Measurements from ENCODE around the gene HES4. TPM values are rescaled to one million over a fixed set of nuclear protein-coding genes. Genes with fewer than 3 reads are reported as not detected.

Gene HES4
- total and polyA plus RNA-seq, 2 donors (not counting 3 experiments of a cell fraction or from before 2014, with no cell fraction given): 30.5 to 37.6 TPM

DNA sequence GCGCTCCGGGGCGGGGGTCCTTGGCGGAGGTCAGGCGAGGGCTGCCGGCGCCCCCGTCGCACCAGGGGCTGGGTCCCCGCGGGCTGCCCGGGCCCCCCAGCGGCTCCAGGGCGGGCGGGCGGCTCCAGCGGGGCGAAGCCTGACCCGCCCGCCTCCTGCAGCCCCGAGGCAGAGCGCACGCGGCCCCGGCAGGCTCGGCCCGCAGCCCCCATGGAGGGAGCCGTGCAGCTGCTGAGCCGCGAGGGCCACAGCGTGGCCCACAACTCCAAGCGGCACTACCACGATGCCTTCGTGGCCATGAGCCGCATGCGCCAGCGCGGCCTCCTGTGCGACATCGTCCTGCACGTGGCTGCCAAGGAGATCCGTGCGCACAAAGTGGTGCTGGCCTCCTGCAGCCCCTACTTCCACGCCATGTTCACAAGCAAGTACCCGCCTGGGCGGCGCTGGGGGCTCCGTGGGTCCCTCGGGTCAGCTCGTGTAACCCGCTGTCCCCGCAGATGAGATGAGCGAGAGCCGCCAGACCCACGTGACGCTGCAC, 38.7 kb downstream of the HES4 start:
- Histone ChIP-seq H3K9me3 (replicated peaks; ENCODE audit: control insufficient read depth, insufficient read depth, low read length) (no peaks in the 10 kb centered on the region), H3K36me3 (ENCODE audit: control insufficient read depth in 2 of 2, extremely low read depth in 1 of 2, insufficient read depth in 2 of 2, low read length in 2 of 2) (peaks cover 0 to 5% of the 10 kb centered on the region in 2 experiments), H3K4me1 (ENCODE audit: control insufficient read depth, extremely low read depth, insufficient read depth, low read length) (peaks cover 10% of the 10 kb centered on the region), H3K79me2 (ENCODE audit: control insufficient read depth, insufficient read depth, low read length) (peaks cover 18% of the 10 kb centered on the region), H3K27ac (ENCODE audit: insufficient read depth, low read depth, low read length) (no peak overlapping the region), H3K4me3 (replicated peaks in 1 of 3; ENCODE audit: insufficient read depth in 1 of 3, low read depth in 1 of 3, low read length in 3 of 3) (peak overlapping the region; percentile 44 to 68 (median 45)), H3K9ac (replicated peaks; ENCODE audit: extremely low read depth, insufficient read depth, low read length) (no peak overlapping the region), H3K9me1 (replicated peaks; ENCODE audit: control insufficient read depth, extremely low read depth, insufficient read depth, low read length) (no peaks in the 10 kb centered on the region), H4K20me1 (replicated peaks; ENCODE audit: control insufficient read depth, extremely low read depth, insufficient read depth, low read length) (no peaks in the 10 kb centered on the region), H3K4me2 (ENCODE audit: insufficient read depth, low read length) (no peak overlapping the region), H3K27me3 (ENCODE audit: control insufficient read depth in 2 of 2, insufficient read depth in 2 of 2, low read length in 2 of 2) (no peaks in the 10 kb centered on the region), H2AFZ (ENCODE audit: low read depth, low read length) (peak overlapping the region; percentile 46)
- TF ChIP-seq, protein P1, sequence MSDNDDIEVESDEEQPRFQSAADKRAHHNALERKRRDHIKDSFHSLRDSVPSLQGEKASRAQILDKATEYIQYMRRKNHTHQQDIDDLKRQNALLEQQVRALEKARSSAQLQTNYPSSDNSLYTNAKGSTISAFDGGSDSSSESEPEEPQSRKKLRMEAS (IDR thresholded peaks at IDR 0.05; ENCODE audit: insufficient read depth, insufficient read length): no peak
- TF ChIP-seq MYC (IDR thresholded peaks at IDR 0.05; ENCODE audit: low read depth, low read length) (no peak), GATA2 (IDR thresholded peaks at IDR 0.05; ENCODE audit: insufficient read depth, insufficient read length, low read depth, low read length) (no peak), POLR2AphosphoS5 (IDR thresholded peaks at IDR 0.05; ENCODE audit: insufficient read depth, low read depth, low read length) (no peak), JUN (IDR thresholded peaks at IDR 0.05; ENCODE audit: borderline replicate concordance, insufficient read depth, insufficient read length, low read depth) (no peak), POLR2A (IDR thresholded peaks at IDR 0.05; ENCODE audit: low read depth, low read length) (no peak), FOS (IDR thresholded peaks at IDR 0.05; ENCODE audit: borderline replicate concordance, insufficient read depth, low read length) (no peak), EZH2 (IDR thresholded peaks at IDR 0.05; ENCODE audit: borderline replicate concordance, low read depth, low read length, severe bottlenecking) (no peak)
- TF ChIP-seq, protein P2, sequence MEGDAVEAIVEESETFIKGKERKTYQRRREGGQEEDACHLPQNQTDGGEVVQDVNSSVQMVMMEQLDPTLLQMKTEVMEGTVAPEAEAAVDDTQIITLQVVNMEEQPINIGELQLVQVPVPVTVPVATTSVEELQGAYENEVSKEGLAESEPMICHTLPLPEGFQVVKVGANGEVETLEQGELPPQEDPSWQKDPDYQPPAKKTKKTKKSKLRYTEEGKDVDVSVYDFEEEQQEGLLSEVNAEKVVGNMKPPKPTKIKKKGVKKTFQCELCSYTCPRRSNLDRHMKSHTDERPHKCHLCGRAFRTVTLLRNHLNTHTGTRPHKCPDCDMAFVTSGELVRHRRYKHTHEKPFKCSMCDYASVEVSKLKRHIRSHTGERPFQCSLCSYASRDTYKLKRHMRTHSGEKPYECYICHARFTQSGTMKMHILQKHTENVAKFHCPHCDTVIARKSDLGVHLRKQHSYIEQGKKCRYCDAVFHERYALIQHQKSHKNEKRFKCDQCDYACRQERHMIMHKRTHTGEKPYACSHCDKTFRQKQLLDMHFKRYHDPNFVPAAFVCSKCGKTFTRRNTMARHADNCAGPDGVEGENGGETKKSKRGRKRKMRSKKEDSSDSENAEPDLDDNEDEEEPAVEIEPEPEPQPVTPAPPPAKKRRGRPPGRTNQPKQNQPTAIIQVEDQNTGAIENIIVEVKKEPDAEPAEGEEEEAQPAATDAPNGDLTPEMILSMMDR (IDR thresholded peaks at IDR 0.05; ENCODE audit: extremely low read depth in 1 of 2, insufficient read depth in 1 of 2, low read depth in 1 of 2, low read length in 2 of 2): no peak
- DNase-seq (ENCODE audit: low read depth, low spot score): peak; percentile 10
- CTCF ChIA-PET: interaction anchor here (1.8 kb wide), 1 partner anchor 57 kb away, joined by 4 read pairs; no protein-coding TSS in a partner anchor
- BruUV-seq (replicated peaks): no TSS peak
- intact Hi-C loops (cut with micrococcal nuclease) (loop anchor here (2.0 kb wide), 1 partner anchor 20 kb away; no protein-coding TSS in a partner anchor), dilution Hi-C loops (cut with MboI; ENCODE audit: extremely low pct_ligation_motif_present, low sequenced_read_pairs) (no loop called here)
- FAIRE-seq: no peak
- POLR2A ChIA-PET: no interaction called here
